ENCODE measurements around the gene PRR20G. TPM values are rescaled to one million over a fixed set of nuclear protein-coding genes. Genes with fewer than 3 reads are reported as not detected.

Gene PRR20G
- total and polyA plus RNA-seq, 9 of the 15 experiments (the other 6 are each of a cell fraction or from before 2014, with no cell fraction given): not detected

DNA sequence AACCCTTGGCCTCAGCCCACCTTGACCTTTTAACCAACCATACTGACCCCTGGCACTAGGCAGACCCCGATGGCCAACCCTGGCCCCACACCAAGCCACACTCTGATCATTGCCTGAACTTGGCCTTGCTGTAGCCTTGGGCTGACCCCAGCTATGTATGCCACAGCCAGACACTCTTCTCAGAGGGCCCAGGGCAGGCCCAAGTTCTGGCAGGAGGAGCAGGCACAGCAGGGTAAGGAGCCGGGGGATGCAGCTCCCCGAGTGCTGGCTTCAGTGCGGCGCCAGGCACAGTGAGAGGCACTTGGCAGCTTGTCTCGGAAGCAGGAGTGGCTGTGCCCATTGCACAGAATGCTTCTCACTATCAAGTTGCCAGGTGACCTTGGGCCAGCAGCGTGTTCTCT lies 22.3 kb downstream of the PRR20G start:
- CTCF ChIA-PET (ENCODE audit: low intra/inter-chr PET ratio): no interaction called here
- H3K9me3 ChIP-seq (replicated peaks; ENCODE audit: control insufficient read depth, insufficient read depth, low read depth, low read length): no peaks in the 10 kb centered on the region
- POLR2A ChIA-PET: interaction anchor here (0.6 kb wide), 1 partner anchor 253 kb away, joined by 3 read pairs; no protein-coding TSS in a partner anchor
- H3K4me2 ChIP-seq (ENCODE audit: insufficient read depth, low read length): no peak overlapping the region
- H4K20me1 ChIP-seq (replicated peaks; ENCODE audit: control insufficient read depth, insufficient read depth, low read length): no peaks in the 10 kb centered on the region
- intact Hi-C loops (cut with micrococcal nuclease): no loop called here
- no peaks in the 10 kb centered on the region for H3K79me2 ChIP-seq (ENCODE audit: control insufficient read depth, insufficient read depth, low read length)
- TF ChIP-seq, protein P1, sequence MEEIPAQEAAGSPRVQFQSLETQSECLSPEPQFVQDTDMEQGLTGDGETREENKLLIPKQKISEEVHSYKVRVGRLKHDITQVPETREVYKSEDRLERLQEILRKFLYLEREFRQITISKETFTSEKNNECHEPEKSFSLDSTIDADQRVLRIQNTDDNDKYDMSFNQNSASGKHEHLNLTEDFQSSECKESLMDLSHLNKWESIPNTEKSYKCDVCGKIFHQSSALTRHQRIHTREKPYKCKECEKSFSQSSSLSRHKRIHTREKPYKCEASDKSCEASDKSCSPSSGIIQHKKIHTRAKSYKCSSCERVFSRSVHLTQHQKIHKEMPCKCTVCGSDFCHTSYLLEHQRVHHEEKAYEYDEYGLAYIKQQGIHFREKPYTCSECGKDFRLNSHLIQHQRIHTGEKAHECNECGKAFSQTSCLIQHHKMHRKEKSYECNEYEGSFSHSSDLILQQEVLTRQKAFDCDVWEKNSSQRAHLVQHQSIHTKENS (CRISPR knock-in tag; IDR thresholded peaks at IDR 0.05): no peak
- TF ChIP-seq, protein P2, sequence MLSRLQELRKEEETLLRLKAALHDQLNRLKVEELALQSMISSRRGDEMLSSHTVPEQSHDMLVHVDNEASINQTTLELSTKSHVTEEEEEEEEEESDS (CRISPR knock-in tag; IDR thresholded peaks at IDR 0.05): no peak
- in situ Hi-C loops (cut with MboI): no loop called here
- 0% methylated on average over 6 of the region's 7 CpGs for WGBS (ENCODE audit: insufficient coverage, low coverage, missing lambda C conversion rate)
- no peak overlapping the region for H3K27ac ChIP-seq (ENCODE audit: extremely low read depth, low read depth, low read length)
- ATAC-seq: no peak
- H3K9me1 ChIP-seq (ENCODE audit: control insufficient read depth, insufficient read depth, low read length): no peaks in the 10 kb centered on the region
- no peak overlapping the region for H3K9ac ChIP-seq (ENCODE audit: insufficient read depth in 1 of 2, low read depth in 2 of 2, low read length in 2 of 2)
- no TSS peak for BruUV-seq (replicated peaks)
- no peak overlapping the region for H2AFZ ChIP-seq (ENCODE audit: low read depth, low read length)
- H3K27me3 ChIP-seq (ENCODE audit: control insufficient read depth in 2 of 2, insufficient read depth in 2 of 2, low read length in 2 of 2): no peaks in the 10 kb centered on the region; a peak in 1 of 5 replicates
- no peak overlapping the region for H3K4me3 ChIP-seq
- H3K4me1 ChIP-seq (replicated peaks in 1 of 2; ENCODE audit: control insufficient read depth in 2 of 2, insufficient read depth in 2 of 2, low read length in 2 of 2): no peaks in the 10 kb centered on the region
- DNase-seq (ENCODE audit: extremely low read depth in 1 of 4, low spot score in 3 of 4): no peak
- no peak for FAIRE-seq
- H3K36me3 ChIP-seq (ENCODE audit: control insufficient read depth, insufficient read depth, low read length): no peaks in the 10 kb centered on the region

DNA sequence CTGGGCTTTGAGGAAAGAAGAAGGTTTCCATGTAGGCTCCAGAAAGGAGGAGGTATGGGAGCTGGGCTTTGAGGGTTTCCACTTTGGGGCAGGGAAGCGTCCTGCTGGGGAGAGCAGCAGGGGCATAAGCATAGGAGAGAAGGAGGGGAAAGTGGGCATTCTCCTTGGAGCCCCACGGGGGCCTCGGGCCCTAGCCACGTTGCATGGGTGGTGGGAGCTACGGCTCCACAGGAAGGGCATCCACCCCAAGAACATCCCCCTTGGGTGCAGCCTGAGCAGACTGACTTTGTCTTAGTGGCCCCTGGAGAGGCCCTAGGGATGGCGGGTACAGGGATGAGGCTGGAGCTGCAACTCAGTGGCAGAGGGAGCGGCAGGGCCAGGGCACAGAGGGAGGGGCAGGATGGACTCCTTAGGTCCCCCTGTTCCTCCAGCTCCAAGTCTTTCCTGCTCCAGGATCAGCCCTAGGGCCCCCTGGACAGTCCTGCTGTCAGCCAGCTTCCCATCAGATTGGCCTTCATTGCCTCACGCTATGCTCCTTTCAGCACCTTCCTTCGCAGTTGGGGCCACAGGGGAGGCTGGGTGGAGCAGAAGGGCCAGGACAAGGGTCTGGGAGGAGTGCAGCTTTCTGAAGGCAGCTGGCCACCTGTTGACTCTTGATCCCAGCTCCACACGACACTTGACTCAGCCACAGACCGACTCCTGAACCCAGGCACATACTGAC lies 22.9 kb downstream of the PRR20G start:
- in situ Hi-C loops (cut with MboI) (no loop called here), intact Hi-C loops (cut with micrococcal nuclease) (no loop called here)
- Histone ChIP-seq H3K4me3 (no peak overlapping the region), H3K27me3 (ENCODE audit: control insufficient read depth in 2 of 2, insufficient read depth in 2 of 2, low read length in 2 of 2) (no peaks in the 10 kb centered on the region; a peak in 1 of 5 replicates), H3K27ac (ENCODE audit: extremely low read depth, low read depth, low read length) (no peak overlapping the region), H4K20me1 (replicated peaks; ENCODE audit: control insufficient read depth, insufficient read depth, low read length) (no peaks in the 10 kb centered on the region), H2AFZ (ENCODE audit: low read depth, low read length) (no peak overlapping the region), H3K36me3 (ENCODE audit: control insufficient read depth, insufficient read depth, low read length) (no peaks in the 10 kb centered on the region), H3K9ac (ENCODE audit: insufficient read depth in 1 of 2, low read depth in 2 of 2, low read length in 2 of 2) (no peak overlapping the region), H3K4me1 (replicated peaks in 1 of 2; ENCODE audit: control insufficient read depth in 2 of 2, insufficient read depth in 2 of 2, low read length in 2 of 2) (no peaks in the 10 kb centered on the region), H3K4me2 (ENCODE audit: insufficient read depth, low read length) (no peak overlapping the region), H3K9me3 (replicated peaks; ENCODE audit: control insufficient read depth, insufficient read depth, low read depth, low read length) (no peaks in the 10 kb centered on the region), H3K79me2 (ENCODE audit: control insufficient read depth, insufficient read depth, low read length) (no peaks in the 10 kb centered on the region), H3K9me1 (ENCODE audit: control insufficient read depth, insufficient read depth, low read length) (no peaks in the 10 kb centered on the region)
- POLR2A ChIA-PET: interaction anchor here (0.6 kb wide), 1 partner anchor 252 kb away, joined by 3 read pairs; no protein-coding TSS in a partner anchor
- ATAC-seq (no peak), FAIRE-seq (no peak), DNase-seq (ENCODE audit: extremely low read depth in 1 of 4, low spot score in 3 of 4) (no peak)
- no TSS peak for BruUV-seq (replicated peaks)
- no peak for TF ChIP-seq CBFA2T2 (conservative IDR thresholded peaks at IDR 0.05)
- 2% methylated on average over 8 of the region's 11 CpGs for WGBS (ENCODE audit: insufficient coverage, low coverage, missing lambda C conversion rate)
- CTCF ChIA-PET (ENCODE audit: low intra/inter-chr PET ratio): no interaction called here
